Embryonic facial prominence (tissue), 1 donor: Measurements from ENCODE around the gene DIP2C.
"Not testable (repeated sequence)": the region's sequence is repeated elsewhere in the genome, so short reads cannot be mapped to it uniquely, and the experiment has no call there.

Experiments
- DNase-seq: peaks from one replicate; pipeline ENCODE4 v3.0.0-alpha.2; 2016; ENCODE audit errors: extremely low spot score

DIP2C gene

DNA sequence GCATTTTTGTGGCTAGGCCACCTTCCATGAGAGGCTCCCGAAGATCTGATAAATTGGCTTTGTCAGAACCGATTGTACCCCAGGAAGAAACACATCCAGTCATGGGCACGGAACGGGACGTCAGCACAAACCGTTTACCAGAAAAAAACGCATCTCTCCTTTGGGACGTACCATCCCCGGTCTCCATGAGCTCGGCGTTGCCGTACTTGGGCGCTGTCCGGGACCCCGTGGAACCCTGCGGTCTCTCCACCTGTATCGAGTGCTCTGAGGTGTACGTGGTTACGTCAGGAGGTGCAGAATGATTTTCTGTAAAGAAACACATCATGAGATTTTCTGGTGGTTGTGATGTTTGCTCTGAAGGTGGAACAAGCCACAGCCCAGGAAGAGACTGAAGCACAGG is 270.6 kb downstream of the DIP2C start:
- DNase-seq, result no peak

DNA sequence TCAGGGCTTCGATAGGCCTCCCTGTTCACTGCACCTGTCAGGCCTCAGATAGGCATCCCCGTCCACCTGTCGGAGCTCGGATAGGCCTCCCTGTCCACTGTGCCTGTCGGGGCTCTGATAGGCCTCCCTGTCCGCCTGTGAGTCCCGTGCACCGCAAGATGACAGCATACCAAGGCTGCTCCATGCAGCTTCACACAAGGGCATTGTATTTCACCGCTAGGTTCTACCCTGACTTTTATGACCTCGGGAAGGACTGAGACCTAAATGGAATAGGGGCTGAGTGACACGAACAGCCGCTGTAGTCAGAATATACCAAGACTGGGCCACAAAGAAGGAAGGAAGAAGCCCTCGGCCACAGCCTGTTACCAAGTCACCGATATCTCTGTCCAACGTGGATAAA is 271.2 kb downstream of the DIP2C start:
- DNase-seq, result no peak

DNA sequence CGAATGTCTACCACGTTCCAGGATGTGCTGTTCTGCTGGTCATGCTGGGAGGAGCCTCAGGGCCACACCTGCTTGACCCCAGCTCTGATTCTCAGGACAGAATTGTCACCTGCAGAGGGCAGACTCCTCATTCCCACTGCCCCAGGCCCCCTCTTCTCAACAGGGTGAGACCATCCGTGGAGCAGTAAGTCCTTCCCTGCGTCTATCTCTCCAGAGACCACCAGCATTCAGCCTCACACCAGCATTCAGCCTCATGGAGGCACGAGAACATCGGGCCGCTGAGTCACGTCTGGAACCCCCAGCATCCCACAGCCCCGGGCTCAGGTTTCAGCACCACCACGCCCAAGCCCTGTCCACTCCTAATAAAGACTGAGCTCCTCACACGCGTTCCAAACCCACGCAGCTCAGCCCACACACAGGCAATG is 273.4 kb downstream of the DIP2C start:
- DNase-seq, result no peak

DNA sequence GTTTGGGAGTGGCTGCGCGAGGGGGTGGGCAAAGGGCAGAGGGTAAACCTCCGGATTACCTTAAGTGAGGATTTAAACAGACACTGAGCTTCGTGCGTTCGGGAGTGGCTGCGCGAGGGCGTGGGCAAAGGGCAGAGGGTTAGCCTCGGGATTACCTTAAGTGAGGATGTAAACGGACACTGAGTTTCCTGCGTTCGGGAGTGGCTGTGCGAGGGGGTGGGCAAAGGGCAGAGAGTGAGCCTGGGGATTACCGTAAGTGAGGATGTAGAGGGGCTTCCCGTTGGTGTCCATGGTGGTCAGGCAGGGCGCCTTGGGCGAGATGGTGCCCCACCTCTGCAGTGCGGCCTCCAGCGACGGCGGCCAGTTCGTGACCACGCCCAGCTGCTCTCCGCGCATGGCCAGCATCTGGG is 275.8 kb downstream of the DIP2C start:
- no peak for DNase-seq

DNA sequence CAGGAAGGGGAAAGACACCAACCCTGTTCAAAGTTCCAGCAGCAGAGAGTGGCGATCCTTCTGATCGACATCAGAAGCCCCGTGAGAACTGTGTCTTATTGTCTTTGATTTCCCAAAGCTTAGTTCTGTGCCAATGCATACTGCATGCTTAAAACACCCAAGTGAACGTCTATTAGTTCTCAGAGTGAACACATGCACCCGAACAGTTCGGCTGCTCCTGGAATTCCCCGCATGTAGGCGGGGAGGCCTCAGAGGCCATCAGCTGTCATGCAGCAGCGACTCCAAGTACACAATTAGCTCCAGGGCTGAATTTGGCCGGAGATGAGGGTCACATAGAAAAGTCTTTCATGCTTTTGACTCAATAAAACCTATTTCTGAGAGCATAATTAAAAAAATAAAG is 277.4 kb downstream of the DIP2C start:
- DNase-seq, result no peak

DNA sequence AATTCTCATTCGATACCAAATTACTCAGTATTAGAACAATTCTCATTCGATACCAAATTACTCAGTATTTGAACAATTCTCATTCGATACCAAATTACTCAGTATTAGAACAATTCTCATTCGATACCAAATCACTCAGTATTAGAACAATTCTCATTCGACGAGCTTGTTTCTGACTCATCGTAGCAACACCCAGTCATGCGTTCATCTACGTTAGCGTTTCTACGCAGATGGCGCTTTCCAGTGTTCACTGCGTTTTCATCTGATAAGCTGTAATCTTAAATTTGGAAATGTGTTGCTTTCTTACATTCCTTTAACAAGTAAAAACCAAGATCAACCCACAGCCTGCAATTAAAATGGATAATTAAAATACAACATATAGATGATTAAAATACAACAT is 277.9 kb downstream of the DIP2C start:
- DNase-seq, result no peak

DNA sequence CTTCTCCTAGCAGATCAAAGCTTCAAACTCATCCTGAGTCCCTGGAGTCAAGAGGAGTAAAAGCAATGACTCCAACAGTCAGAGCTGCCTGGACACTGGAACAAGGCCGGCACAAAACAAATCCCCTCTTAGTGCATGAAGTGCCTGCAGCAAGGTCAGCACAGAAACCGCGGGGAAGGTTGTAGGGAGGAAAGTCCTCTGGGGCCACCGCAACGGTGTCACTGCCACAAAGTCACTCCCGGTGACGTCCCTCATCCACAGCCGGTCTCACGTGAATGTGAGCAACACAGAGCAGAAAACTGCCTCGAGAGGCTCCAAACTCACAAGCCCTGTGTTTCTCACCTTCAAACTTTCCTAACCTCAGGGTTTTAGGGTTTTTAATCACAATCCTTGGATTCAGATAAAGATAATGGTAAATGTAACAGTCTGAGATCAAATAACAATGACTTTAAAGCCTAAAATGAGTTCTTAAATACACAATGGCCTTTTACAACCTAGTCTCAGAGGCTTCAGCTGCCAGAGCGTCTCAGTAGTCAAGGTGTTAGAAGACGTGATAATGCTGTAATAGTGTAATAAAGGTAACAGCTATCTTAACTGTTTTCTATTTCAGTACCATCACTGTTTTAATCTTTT is 279.9 kb downstream of the DIP2C start:
- DNase-seq, result no peak

DNA sequence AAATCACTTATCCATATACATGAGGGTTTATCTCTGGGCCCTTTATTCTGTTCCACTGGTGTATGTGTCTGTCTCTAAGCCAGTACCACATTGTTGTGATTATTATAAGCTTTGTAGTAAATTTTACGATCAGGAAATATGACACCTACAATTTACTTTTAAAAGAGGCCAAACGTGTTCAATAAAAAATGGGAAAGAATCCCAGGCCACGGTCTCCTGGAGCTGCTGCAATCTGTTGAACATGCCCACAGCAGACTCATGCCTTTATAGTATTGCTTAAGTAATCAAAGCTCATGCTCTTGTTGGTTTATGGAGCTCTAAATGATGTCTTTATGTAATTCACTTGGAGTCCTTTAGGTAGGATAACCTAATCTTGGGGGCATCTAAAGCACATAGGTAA is 281.2 kb downstream of the DIP2C start:
- no peak for DNase-seq

DNA sequence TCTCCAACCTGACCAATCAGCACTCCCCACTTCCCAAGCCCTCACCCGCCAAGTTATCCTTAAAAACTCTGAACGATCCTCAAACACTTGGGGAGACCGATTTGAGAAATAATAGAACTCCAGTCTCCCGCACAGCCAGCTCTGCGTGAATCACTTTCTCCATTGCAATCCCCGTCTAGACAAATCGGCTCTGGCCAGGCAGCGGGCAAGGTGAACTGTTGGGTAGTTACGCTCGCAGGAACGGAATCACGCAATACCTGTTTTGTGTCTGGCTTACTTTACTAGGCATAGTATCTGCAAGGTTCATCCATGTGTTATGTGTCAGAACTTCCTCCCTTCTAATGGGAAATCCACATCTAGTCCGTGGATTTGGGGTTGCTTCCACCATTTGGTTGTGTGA is 282.5 kb downstream of the DIP2C start:
- DNase-seq, result no peak

DNA sequence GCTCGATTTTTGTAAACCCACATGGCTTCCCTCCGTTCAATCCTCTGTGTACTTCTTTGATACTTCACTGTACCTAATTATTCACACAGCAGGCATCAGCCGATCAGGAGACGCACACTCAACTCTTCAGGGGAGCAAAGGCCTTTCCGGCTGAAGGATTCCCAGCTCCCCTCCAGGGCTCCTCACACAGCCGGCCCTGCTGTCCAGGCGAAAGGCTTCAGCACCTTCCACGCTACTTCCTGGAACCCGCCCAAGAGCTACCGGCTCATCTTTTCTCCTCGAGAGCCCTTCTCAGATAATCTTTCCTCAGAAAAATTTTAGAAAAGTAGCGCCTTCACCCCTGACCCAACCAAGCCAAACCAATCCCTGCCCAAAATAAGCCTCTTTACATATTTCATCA is 283.8 kb downstream of the DIP2C start:
- no peak for DNase-seq

DNA sequence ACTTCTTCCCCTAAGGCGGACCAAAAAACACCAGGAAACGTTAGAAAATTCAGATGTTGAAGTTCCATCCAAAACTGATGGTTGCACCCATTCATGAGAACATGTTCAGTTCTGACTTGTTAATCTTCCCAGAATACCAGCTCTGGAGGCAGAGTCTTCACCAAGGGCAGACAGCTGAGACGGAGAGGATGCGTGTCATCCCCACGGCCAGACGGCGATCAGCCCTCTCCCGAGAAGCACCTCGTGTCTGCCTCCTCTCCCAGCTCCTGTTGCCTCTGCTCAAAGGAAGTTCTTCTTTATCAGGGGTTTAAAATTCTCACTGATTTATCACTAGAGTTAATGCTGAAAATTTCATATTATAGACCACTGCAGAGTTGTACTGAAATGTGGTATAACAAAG is 284.5 kb downstream of the DIP2C start:
- DNase-seq, result no peak

DNA sequence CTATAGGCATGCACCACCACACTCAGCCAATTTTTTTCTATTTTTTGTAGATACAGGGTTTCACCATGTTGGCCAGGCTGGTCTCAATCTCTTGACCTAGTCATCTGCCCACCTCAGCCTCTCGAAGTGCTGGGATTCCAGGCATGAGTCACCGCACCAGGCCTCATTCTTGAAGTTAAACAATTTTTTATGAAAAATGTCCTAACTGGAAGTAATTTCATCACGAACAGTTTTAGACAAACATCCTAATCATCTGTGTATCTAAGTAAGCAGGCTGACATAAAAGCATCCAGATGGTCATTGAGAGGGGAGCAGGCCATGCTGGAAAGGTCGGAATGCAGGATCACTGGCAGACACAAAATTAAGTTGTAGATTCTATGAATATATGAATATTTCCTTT is 285.1 kb downstream of the DIP2C start:
- no peak for DNase-seq

DNA sequence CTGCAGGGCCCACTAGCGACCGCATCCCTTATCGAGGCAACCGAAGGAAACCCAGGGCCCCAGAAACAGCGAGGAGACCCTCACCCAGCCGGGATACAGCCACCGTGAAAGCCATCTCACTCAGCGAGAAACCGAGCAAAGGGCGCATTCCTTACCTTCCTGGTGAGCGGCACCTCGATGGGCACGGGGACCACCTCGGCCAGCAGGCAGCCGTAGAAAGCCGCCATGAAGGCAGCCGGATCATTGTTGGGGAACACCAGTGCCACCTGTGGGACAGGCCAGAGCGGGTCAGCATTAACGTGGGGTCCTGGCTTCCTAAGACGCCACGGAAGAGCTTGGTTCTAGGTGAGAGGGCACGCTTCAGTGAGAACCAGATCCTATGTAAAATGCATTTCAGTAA is 290.5 kb downstream of the DIP2C start:
- no peak for DNase-seq

DNA sequence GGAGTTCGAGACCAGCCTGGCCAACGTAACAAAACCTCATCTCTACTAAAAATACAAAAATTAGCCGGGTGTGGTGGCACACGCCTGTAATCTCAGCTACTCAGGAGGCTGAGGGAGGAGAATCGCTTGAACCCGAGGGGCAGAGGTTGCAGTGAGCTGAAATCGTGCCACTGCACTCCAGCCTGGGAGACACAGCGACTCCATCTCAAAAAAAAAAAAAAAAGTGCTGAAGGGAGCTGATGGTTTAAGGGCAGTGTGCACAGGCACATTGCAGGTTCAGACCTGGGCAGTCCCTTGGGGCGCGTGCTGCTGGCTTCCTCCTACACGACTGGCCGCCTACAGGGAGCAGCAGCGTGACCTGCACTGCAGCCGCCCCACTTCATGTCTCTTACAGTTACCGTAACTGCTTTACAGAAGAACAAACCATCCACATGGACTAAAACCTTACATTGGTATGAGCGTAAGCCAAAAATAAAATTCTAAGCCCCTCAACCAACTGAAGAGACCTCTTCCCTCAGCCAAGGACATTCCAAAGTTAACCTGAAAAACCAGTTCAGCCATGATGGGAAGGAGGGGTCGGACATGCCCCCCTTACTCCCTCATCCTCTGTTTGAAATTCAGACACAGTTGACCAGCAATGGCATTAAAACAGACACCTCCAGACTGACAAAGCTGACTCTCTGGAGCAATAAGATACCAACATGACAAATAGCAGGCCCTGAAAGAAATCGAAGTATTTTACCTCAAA is 292.0 kb downstream of the DIP2C start:
- DNase-seq, result no peak

DNA sequence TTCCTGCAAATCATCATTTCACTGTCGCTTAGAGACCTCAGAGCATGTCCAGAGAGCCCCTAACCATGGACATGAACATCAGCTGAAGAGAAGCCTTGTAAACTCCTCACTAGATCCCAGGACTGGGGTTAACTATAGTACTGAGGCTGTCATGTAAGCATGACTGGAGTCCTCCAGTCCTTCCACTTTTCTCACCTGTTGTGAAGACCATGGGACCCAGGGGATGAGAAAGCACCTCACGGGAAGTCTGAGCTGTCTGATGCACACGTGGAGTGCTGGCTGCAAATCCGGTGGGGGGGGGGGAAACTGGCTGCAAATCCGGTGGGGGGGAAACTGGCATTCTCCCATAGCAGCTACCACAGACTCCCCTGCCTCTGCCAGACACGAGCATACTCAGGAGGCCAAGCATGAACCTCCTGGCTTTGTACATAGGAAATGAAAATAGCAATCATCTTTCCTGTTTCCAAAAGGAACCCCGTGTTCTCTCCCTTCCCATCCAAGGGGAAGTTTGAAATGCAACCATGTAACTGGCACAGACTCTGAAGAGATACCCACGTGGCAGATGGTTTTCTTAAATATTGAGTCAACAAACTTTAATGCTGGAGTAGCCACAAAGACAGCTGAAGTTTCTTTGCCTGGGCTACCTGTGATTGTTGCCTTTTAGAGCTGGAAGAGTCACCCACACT is 292.8 kb downstream of the DIP2C start:
- no peak for DNase-seq

DNA sequence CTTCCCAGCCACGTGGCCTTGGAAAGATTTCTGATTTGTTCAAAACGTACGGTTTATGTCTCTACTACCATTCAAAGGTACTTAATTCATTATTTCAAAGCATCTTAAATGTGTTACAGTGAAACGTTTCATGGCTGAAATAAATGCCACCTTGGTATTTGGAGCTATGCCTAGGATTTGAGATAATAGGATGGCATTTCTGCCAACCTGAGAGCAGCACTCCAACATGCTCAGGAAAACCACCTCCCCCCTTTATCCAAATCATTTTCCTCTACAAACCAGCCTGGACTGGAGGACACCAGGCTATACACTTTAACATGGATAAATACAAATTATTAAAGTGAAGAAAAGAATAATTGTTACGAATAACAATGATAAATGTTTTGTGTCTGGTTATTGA is 293.4 kb downstream of the DIP2C start:
- no peak for DNase-seq

DNA sequence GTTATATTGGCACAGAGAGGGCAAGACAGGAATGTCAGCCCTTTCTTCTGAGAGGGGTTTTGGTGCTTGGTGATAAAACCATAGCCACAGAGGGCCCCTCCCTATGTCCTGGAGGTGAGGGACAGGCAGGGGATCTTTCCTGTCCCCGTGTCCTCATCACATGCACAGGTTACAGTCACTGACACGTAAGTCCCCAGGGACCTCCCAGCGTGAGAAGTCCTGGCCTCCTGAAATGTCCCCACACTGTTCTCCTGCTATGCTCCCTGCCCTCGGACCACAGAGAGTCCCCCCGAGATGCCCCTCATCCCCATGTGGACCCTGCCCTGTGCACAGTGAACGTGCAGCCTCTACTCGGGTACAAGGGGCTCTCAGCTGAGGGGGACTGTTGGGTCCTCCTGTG is 293.8 kb downstream of the DIP2C start:
- no peak for DNase-seq

DNA sequence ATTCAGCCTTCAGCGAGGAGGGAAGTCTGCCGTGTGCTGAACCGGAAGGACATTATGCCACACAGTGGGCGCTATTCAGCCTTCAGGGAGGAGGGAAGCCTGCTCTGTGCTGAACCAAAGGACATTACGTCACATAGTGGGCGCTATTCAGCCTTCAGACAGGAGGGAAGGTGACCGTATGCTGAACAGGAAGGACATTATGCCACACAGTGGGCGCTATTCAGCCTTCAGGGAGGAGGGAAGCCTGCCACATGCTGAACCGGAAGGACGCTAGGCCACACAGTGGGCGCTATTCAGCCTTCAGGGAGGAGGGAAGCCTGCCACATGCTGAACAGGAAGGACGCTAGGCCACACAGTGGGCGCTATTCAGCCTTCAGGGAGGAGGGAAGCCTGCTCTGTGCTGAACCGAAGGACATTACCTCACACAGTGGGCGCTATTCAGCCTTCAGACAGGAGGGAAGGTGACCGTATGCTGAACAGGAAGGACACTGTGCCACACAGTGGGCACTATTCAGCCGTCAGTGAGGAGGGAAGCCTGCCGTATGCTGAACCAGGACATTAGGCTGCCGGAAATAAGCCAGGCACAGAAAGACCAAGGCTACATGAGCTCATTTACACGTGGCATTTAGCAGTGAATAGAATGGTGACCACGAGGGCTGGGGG is 294.9 kb downstream of the DIP2C start:
- DNase-seq, result not testable (repeated sequence)

DNA sequence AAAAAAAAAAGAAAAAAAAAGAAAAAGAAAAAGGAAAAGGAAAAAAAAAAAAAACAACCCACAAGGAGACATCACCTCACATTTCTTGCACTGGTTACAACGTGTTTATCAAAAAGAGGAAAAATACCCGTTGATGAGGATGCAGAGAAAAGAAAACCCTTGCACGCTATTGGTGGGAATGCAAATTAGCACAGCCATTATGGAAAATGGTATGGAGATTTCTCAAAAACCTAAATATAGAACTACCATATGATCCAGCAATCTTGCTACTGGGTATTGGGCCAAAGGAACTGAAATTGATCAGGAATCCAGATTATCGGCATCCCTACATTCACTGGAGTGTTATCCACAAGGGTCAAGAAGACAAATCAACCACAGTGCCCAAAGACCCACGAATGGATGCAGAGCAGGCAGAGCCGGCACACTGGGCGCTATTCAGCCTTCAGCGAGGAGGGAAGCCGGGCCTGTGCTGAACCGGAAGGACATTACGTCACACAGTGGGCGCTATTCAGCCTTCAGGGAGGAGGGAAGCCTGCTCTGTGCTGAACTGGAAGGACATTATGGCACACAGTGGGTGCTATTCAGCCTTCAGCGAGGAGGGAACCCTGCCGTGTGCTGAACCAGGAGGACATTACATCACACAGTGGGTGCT is 295.6 kb downstream of the DIP2C start:
- no peak for DNase-seq

DNA sequence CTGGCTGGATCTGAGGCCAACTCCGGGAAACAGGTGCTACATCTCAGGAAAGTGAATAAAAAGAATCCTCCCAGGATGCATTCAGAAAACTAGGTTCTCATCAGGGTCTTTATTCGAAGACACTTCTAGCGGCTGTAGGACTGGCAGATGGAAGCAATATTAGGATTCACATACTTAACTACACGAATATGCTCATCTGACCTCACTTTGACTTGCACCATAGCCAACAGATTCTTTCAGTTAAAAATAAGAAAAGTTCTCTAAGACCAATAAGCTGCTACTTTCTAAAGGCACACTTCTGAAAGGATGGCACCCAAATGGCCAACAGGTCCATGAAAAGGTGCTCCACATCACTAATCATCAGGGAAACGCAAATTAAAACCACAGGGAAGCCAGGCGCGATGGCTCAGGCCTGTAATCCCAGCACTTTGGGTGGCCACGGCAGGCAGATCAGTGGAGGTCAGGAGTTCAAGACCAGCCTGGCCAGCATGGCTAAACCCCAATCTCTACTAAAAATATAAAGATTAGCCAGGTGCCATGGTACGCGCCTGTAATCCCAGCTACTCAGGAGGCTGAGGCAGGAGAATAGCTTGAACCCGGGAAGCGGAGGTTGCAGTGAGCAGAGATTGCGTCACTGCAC is 296.2 kb downstream of the DIP2C start:
- no peak for DNase-seq

DNA sequence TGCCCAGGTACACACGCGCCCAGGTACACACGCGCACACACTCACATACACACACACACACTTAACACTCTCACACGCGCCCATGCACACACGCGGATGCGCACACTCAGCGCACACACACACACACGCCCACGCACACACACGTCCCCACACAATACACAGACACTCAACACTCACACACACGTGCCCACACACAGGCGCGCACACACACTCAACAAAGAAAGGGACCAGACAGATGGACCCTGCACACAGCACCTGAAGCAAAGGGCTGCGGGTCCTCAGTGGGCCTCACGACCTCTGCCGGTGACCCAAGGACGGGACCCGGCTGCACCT is 296.8 kb downstream of the DIP2C start:
- no peak for DNase-seq
